GM13976 (cell line): ENCODE measurements around the gene RBP5.

Experiments
- DNase-seq: peaks from one replicate; pipeline ENCODE4 v3.0.0; 2012; ENCODE audit warnings: low spot score
- in situ Hi-C: fragments of 300-500 bp; cut with MboI; formaldehyde crosslinking; loops from one replicate; pipeline ENCODE4 v1.12.0; 2022; ENCODE audit warnings: low sequenced_read_pairs, mixed read lengths, inconsistent platforms; ENCODE audit not compliant: unreplicated experiment
- TF ChIP-seq, protein P1 (sequence below): IDR thresholded peaks from 2 replicates; pipeline ENCODE4 v1.5.1; 2012; ENCODE audit warnings: borderline replicate concordance, mild to moderate bottlenecking; ENCODE audit not compliant: insufficient read depth; ENCODE audit errors: extremely low read depth, missing control alignments, control extremely low read depth

RBP5 gene

DNA sequence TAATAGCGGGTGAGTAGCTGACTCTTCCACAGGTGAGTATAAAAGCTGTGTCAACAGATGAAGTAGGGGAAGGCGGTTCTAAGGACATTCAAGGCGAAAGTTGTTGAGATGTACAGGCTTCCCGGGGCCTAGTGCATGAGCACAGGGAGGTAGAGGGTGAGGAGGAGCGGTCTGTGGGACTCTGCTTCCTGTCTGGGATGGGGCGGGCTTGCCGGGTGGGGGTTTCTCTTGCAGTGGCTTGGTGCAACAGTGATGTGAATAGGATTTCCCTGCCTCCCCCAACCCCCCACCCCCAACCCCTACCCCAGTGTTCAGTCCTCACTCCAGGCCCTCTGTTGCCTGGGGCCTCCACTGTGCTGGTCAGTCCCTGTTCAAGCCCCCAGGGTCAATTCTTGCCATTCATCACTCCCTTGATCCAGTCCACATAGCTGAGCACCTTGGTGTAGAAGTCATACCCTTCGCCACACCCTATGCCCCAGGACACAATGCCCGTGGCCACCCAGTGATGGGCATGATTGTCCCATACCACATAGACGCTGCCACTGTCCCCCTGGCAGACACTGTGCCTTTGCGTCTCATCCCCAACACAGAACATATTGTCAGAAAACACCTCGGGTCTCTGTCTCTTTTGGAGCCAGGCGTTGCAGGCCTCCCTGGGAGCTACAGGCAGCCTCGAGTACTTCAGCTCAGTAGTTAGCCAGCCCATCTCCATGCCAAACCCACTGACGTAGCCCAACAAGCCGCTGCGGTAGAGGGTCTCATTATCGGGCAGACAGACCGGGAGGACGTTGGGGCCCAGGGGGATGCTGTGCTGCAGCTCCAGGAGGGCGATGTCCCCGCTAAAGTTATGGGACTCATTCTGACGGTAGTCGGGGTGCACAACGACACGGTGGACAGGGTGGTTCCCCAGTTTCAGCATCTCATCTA lies 32.4 kb downstream of the RBP5 start:
- TF ChIP-seq, protein P1, sequence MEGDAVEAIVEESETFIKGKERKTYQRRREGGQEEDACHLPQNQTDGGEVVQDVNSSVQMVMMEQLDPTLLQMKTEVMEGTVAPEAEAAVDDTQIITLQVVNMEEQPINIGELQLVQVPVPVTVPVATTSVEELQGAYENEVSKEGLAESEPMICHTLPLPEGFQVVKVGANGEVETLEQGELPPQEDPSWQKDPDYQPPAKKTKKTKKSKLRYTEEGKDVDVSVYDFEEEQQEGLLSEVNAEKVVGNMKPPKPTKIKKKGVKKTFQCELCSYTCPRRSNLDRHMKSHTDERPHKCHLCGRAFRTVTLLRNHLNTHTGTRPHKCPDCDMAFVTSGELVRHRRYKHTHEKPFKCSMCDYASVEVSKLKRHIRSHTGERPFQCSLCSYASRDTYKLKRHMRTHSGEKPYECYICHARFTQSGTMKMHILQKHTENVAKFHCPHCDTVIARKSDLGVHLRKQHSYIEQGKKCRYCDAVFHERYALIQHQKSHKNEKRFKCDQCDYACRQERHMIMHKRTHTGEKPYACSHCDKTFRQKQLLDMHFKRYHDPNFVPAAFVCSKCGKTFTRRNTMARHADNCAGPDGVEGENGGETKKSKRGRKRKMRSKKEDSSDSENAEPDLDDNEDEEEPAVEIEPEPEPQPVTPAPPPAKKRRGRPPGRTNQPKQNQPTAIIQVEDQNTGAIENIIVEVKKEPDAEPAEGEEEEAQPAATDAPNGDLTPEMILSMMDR, result no peak
- in situ Hi-C loops, result no loop called here
- DNase-seq, result no peak

DNA sequence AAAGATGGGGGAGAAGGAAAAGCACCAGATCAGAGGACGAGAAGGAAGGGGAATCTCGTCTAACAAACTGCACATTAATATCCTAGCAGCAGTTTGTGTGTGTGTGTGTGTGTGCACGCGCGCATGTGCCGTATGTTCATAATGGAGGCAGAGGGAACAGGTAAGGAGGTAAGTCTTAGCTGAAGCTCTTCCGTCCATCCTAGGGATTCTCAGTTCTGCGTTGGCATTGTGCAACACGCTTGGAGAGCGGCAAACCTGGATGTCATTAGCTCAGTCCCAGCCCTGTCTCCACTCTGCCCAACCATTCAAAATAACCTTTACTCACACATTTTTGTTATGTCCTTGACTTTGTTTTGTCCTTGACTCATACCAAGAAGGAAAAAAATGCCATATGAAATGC lies 34.8 kb downstream of the RBP5 start:
- in situ Hi-C loops, result no loop called here

DNA sequence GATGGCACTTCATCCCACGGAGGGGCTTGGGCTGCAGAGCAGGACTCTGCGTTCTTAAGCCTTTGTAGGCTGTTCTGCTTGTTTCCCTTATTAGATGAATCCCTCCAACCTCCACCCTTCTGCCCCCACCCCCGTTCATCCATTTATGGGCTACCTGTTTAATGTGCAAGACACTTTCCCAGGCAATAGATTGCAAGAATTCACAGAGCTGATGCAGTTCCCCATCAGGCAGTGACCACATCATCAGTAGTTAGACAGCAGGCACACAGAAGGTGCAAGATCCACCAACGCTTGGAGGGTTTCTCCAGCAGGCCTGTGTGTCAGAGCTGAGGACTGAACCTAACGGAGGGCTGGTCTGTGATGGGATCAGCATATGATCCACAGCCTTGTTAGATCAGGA lies 35.2 kb downstream of the RBP5 start:
- TF ChIP-seq, protein P1, result no peak
- in situ Hi-C loops, result no loop called here

More for the DNA sequence above, 34.8 kb downstream of the RBP5 start:
- TF ChIP-seq, protein P1, result no peak
- DNase-seq, result no peak

DNA sequence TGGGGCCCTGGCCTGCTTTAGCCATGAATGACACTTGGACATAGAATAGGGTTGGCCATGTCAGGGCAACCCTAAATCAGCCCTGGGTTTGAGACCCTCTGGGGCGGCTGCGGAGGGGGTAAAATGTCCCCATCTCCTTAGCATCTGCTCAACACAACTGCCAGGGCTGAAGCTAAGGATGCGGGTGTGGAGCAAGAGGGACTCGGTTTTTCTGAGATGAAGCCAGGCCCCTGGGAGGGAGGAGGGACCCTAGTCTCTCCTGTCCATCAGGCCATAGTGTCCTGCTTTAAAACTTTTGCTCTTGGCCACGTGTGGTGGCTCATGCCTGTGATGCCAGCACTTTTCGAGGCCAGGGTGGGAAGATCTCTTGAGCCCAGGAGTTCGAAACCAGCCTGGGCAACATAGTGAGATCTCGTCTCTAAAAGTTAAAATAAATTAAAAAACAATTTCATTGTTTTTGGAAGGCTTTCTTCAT lies 35.7 kb downstream of the RBP5 start:
- TF ChIP-seq, protein P1, result no peak
- in situ Hi-C loops, result no loop called here
- DNase-seq, result no peak

More for the DNA sequence above, 35.2 kb downstream of the RBP5 start:
- DNase-seq, result no peak

DNA sequence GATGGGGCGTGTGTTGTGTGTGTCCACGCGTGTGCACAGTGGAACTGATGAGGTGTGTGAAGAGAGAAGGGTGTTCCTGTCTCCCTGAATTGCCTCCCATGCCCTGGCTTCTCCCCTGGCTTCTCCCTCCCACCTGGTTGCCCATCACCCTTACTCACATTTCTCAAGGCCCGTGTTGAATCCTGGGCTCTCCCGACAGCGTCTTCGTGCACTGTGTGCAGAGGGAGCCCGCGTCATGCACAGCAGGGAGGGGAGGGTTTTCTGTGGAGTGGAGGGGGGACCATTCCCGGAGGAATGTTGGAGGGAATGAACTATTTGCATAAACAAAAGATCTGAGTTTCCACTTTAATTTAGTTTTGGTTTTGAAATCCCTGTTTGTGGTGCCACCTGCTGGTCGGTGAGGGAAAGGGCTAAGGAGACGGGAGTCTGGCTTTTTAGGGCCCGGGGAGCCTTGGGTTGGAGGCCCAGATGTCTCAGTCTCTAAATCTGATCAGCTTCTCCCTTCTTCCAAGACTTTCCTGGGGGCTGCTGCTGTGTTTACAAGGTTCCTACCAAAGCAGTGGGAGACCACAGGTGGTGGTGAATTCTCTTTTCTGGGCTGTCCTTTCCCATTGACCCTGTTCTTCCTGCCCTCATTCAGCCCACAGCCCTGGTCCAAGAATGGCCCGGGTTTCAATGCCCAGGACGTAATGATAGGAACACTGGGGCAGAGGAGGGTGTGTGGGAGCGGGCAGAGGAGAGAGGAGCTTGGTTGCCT lies 36.3 kb downstream of the RBP5 start, which contains the start of gene C1R:
Gene C1R, minus strand, starts transcription at position 217 of the 757 bp plus-strand sequence. Its CDS starts 57 bp downstream, at position 160.
- in situ Hi-C loops, result no loop called here
- TF ChIP-seq, protein P1, result peak; percentile 83
- peak; percentile 83 for DNase-seq

DNA sequence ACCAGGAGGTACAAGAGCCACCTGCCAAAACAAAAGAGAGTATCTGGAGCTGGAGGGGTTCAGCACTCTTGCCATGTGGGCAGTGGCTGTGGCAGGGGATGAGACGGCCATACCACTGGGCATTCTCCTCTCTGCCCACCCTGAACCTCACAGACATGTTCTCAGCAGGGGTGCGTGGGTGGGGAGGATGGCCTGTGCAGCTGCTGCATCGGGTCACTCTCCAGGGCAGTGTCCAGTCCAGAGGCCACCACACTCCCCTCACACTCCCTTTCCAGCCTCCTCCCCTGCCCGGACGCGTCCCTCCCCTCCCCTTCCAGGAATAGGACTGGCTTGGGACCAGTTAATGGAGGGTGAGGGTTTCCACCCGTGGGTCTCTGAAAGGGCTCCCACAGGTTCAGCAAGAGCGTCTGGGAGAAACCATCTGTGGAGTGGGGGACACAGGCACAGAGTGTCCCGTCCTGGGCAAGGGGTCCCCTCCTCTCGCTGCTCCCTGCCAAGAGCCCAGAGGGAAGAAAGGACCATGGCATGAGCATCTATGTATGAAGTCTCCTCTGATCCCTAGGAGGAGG lies 36.9 kb downstream of the RBP5 start:
- DNase-seq, result no peak
- TF ChIP-seq, protein P1, result no peak
- in situ Hi-C loops, result no loop called here
